IMR-90 (cell line): ENCODE measurements around the gene SPINT2. TPM values are rescaled to one million over a fixed set of nuclear protein-coding genes. Genes with fewer than 3 reads are reported as not detected.
A peak's percentile ranks its signal among the peaks of the same experiment; 100 is the strongest.

Experiments used
- ATAC-seq: fragments of 200-7000 bp; cut with Tn5 transposase; 2 replicates; pipeline ENCODE4 v1.9.1; 2020; ENCODE audit warnings: low read depth, mild to moderate bottlenecking, moderate library complexity
- BruUV-seq: library from RNA; stranded (reverse); fragments of 400-500 nt; replicated peaks from 2 replicates; lab custom pipeline; 2021; lab: Mats Ljungman, UMichigan
- CTCF ChIA-PET: fragments of 300-600 bp; formaldehyde crosslinking; extraction: SDS; loops from one replicate; lab custom pipeline; 2021; ENCODE audit warnings: antibody characterized with exemption; lab: Yijun Ruan, JAX
- POLR2A ChIA-PET: fragments of 300-600 bp; sonication (Branson Sonifier 250); formaldehyde crosslinking; loops from one replicate; lab custom pipeline; 2022; ENCODE audit warnings: antibody characterized with exemption; ENCODE audit not compliant: unreplicated experiment; lab: Charles Lee
- DNase-seq: peaks from one replicate; pipeline ENCODE4 v3.0.0; 2013
- H2AFZ ChIP-seq: replicated peaks from 2 replicates; pipeline ENCODE3; 2013; ENCODE audit warnings: low read length, mild to moderate bottlenecking; ENCODE audit not compliant: poor library complexity
- H2AK5ac ChIP-seq: 2 replicates; pipeline ENCODE4 v1.6.1; 2013; ENCODE audit warnings: low read depth, low read length, inconsistent platforms
- H2AK9ac ChIP-seq: replicated peaks from 2 replicates; pipeline ENCODE3; 2013; ENCODE audit warnings: mild to moderate bottlenecking, low read depth, low read length, moderate library complexity; ENCODE audit not compliant: poor library complexity
- H2BK120ac ChIP-seq: 2 replicates; pipeline ENCODE4 v1.6.1; 2013; ENCODE audit warnings: low read depth, low read length, inconsistent platforms
- H2BK15ac ChIP-seq: 3 replicates; pipeline ENCODE4 v1.6.1; 2013; ENCODE audit warnings: low read depth, low read length, inconsistent platforms
- H2BK20ac ChIP-seq: 2 replicates; pipeline ENCODE4 v1.6.1; 2013; ENCODE audit warnings: low read depth, mild to moderate bottlenecking, inconsistent platforms, low read length, moderate library complexity
- H2BK5ac ChIP-seq: 2 replicates; pipeline ENCODE4 v1.6.1; 2013; ENCODE audit warnings: mild to moderate bottlenecking, low read depth, low read length, inconsistent platforms; ENCODE audit not compliant: poor library complexity, severe bottlenecking
- H3K14ac ChIP-seq: replicated peaks from 2 replicates; pipeline ENCODE4 v1.6.1; 2013; ENCODE audit warnings: low read depth, low read length, inconsistent platforms
- H3K18ac ChIP-seq: 2 replicates; pipeline ENCODE4 v1.6.1; 2013; ENCODE audit warnings: low read depth, low read length, control low read depth
- H3K23ac ChIP-seq: 2 replicates; pipeline ENCODE4 v1.6.1; 2013; ENCODE audit warnings: low read depth, low read length, inconsistent platforms
- H3K27ac ChIP-seq: 2 replicates; pipeline ENCODE4 v1.5.1; 2013; ENCODE audit warnings: mild to moderate bottlenecking, control low read depth, low read length; ENCODE audit not compliant: insufficient read depth
- H3K27me3 ChIP-seq: 2 replicates; pipeline ENCODE4 v1.6.1; 2013; ENCODE audit warnings: low read length; ENCODE audit not compliant: control insufficient read depth, insufficient read depth
- H3K36me3 ChIP-seq: 2 replicates; pipeline ENCODE4 v1.6.1; 2013; ENCODE audit warnings: low read length, mixed read lengths; ENCODE audit not compliant: control insufficient read depth, insufficient read depth
- H3K4ac ChIP-seq: 2 replicates; pipeline ENCODE4 v1.6.1; 2013; ENCODE audit warnings: low read depth, low read length, inconsistent platforms
- H3K4me1 ChIP-seq: 2 replicates; pipeline ENCODE4 v1.6.1; 2013; ENCODE audit warnings: low read length, mixed read lengths; ENCODE audit not compliant: control insufficient read depth, insufficient read depth
- H3K4me2 ChIP-seq: 2 replicates; pipeline ENCODE4 v1.6.1; 2013; ENCODE audit warnings: low read depth, mild to moderate bottlenecking, control low read depth, low read length, moderate library complexity
- H3K4me3 ChIP-seq: 2 replicates; pipeline ENCODE4 v1.5.1; 2013; ENCODE audit warnings: low read depth, mild to moderate bottlenecking, control low read depth, low read length, moderate library complexity; ENCODE audit not compliant: insufficient read depth
- H3K56ac ChIP-seq: 2 replicates; pipeline ENCODE4 v1.6.1; 2013; ENCODE audit warnings: low read length, inconsistent platforms; ENCODE audit not compliant: insufficient read depth; ENCODE audit errors: extremely low read depth
- H3K79me1 ChIP-seq, 2 experiments: 2 replicates each; pipeline ENCODE4 v1.6.1; 2013; ENCODE audit warnings: low read length in 2 of 2, inconsistent platforms in 1 of 2, low read depth in 1 of 2
- H3K9ac ChIP-seq: 2 replicates; pipeline ENCODE4 v1.6.1; 2013; ENCODE audit warnings: low read depth, low read length, control low read depth
- H3K9me1 ChIP-seq: 2 replicates; pipeline ENCODE4 v1.6.1; 2013; ENCODE audit warnings: low read length, inconsistent platforms; ENCODE audit not compliant: insufficient read depth
- H3K9me3 ChIP-seq: 2 replicates; pipeline ENCODE4 v1.6.1; 2013; ENCODE audit warnings: low read length; ENCODE audit not compliant: control insufficient read depth, insufficient read depth
- H4K20me1 ChIP-seq: 2 replicates; pipeline ENCODE4 v1.6.1; 2013; ENCODE audit warnings: low read length, inconsistent platforms; ENCODE audit not compliant: insufficient read depth
- H4K5ac ChIP-seq: 2 replicates; pipeline ENCODE4 v1.6.1; 2013; ENCODE audit warnings: mild to moderate bottlenecking, low read depth, low read length, control low read depth
- H4K8ac ChIP-seq, 2 experiments: 2 replicates each; pipeline ENCODE4 v1.6.1; 2013; ENCODE audit warnings: low read depth in 2 of 2, low read length in 2 of 2, control low read depth in 1 of 2, inconsistent platforms in 1 of 2
- H4K91ac ChIP-seq: 2 replicates; pipeline ENCODE4 v1.6.1; 2013; ENCODE audit warnings: low read depth, low read length, inconsistent platforms; ENCODE audit not compliant: insufficient read depth
- BHLHE40 ChIP-seq: fragments of 150-350 bp; IDR thresholded peaks from 2 replicates; pipeline ENCODE4 v1.6.1; 2016; ENCODE audit warnings: mild to moderate bottlenecking, low read depth, low read length
- CEBPB ChIP-seq: IDR thresholded peaks from 2 replicates; pipeline ENCODE4 v1.6.1; 2012; ENCODE audit warnings: low read depth, low read length, improper control_type of control experiment
- CHD1 ChIP-seq: IDR thresholded peaks from 2 replicates; pipeline ENCODE4 v1.6.1; 2012; ENCODE audit warnings: low read depth, low read length, improper control_type of control experiment
- FOS ChIP-seq: fragments of 150-350 bp; IDR thresholded peaks from 2 replicates; pipeline ENCODE4 v1.6.1; 2016; ENCODE audit warnings: low read depth, low read length
- MAZ ChIP-seq: IDR thresholded peaks from 2 replicates; pipeline ENCODE4 v1.6.1; 2012; ENCODE audit warnings: low read depth, mild to moderate bottlenecking, low read length, improper control_type of control experiment, moderate library complexity, borderline replicate concordance
- MXI1 ChIP-seq: IDR thresholded peaks from 2 replicates; pipeline ENCODE4 v1.6.1; 2012; ENCODE audit warnings: low read depth, mild to moderate bottlenecking, low read length, moderate library complexity, borderline replicate concordance
- POLR2A ChIP-seq: IDR thresholded peaks from 2 replicates; pipeline ENCODE4 v1.6.1; 2012; ENCODE audit warnings: mild to moderate bottlenecking, low read depth, low read length
- RCOR1 ChIP-seq: IDR thresholded peaks from 2 replicates; pipeline ENCODE4 v1.6.1; 2012; ENCODE audit warnings: mild to moderate bottlenecking, low read length, improper control_type of control experiment; ENCODE audit not compliant: insufficient replicate concordance
- RFX5 ChIP-seq: IDR thresholded peaks from 2 replicates; pipeline ENCODE4 v1.8.0; 2012; ENCODE audit warnings: low read depth, mild to moderate bottlenecking, low read length, moderate library complexity
- SMC3 ChIP-seq: fragments of 150-350 bp; IDR thresholded peaks from 2 replicates; pipeline ENCODE4 v1.6.1; 2016; ENCODE audit warnings: low read depth, mild to moderate bottlenecking, antibody characterized with exemption, low read length, moderate library complexity
- WGBS, 2 experiments: methylation state at CpG; one replicate each; pipeline versions ENCODE4 v1.1.5 to v1.1.7; 2013; ENCODE audit warnings: missing lambda C conversion rate in 2 of 2; ENCODE audit not compliant: insufficient read length in 1 of 2; ENCODE audit errors: extremely low coverage in 2 of 2; 5-methylcytosine and 5-hydroxymethylcytosine counted together
- dilution Hi-C: fragments of 300-500 bp; cut with HindIII; formaldehyde crosslinking; loops from one replicate; pipeline ENCODE4 v1.14.3; 2018; ENCODE audit warnings: low sequenced_read_pairs; ENCODE audit not compliant: unreplicated experiment
- in situ Hi-C: fragments of 300-500 bp; cut with MboI; formaldehyde crosslinking; loops from 3 replicates; pipeline ENCODE4 v1.14.3; 2019; ENCODE audit warnings: low sequenced_read_pairs, inconsistent platforms, mixed read lengths
- intact Hi-C: fragments of 100-400 bp; cut with micrococcal nuclease; formaldehyde crosslinking; loops from 2 replicates; pipeline ENCODE4 v1.10.0; 2022
- polyA plus RNA-seq, 3 experiments: library from polyadenylated mRNA; depleted of rRNA; stranded (reverse); fragments of >200 nt; gene quantifications; 2 replicates each; pipeline ENCODE4 v1.2.3, GENCODE V29; 2012; ENCODE audit warnings: low replicate concordance in 1 of 3
- total RNA-seq: library from RNA; depleted of rRNA; stranded (reverse); fragments of >200 nt; gene quantifications from 2 replicates; pipeline ENCODE4 v1.2.3, GENCODE V29; 2012
- TF ChIP-seq, protein P1 (sequence below): fragments of 150-350 bp; IDR thresholded peaks from 2 replicates; pipeline ENCODE4 v1.6.1; 2016; ENCODE audit warnings: low read depth, mild to moderate bottlenecking, low read length, moderate library complexity, borderline replicate concordance
- TF ChIP-seq, protein P2 (sequence below): fragments of 150-350 bp; IDR thresholded peaks from 2 replicates; pipeline ENCODE4 v1.6.1; 2017; ENCODE audit warnings: mild to moderate bottlenecking, antibody characterized with exemption, low read length, low read depth

The SPINT2 gene
- total and polyA plus RNA-seq, 2 of the 4 experiments (the other 2 are of a cell fraction), result 0.54 to 1.2 TPM

- Histone ChIP-seq H3K4me2 (peak overlapping the region; percentile 48), H2BK20ac (no peak overlapping the region), H2BK5ac (no peak overlapping the region), H2AK5ac (no peak overlapping the region; the same call in 1 of the 2 replicates), H3K14ac (no peak overlapping the region), H4K5ac (no peak overlapping the region), H3K4ac (no peak overlapping the region), H3K27ac (no peak overlapping the region; the same call in 1 of the 2 replicates), H2BK120ac (no peak overlapping the region), H3K27me3 (peaks cover 3% of the 10 kb centered on the region; the same call in 1 of the 2 replicates), H3K9ac (peak overlapping the region; percentile 22; the same call in 1 of the 2 replicates), H3K9me1 (peaks cover 12% of the 10 kb centered on the region), H3K23ac (no peak overlapping the region), H3K36me3 (no peaks in the 10 kb centered on the region), H3K4me1 (0 out of 2 replicates have a peak, but pooled peaks cover 2% of the 10 kb centered on the region), H4K8ac (peak overlapping the region in 1 of 2 experiments; percentile 6; a peak in 2 of 4 replicates), H3K18ac (no peak overlapping the region), H3K9me3 (no peaks in the 10 kb centered on the region), H3K4me3 (peak overlapping the region; percentile 27), H3K79me1 (peaks cover 0 to 13% of the 10 kb centered on the region in 2 experiments; a peak in 3 of 4 replicates), H2AFZ (peak overlapping the region; percentile 89), H2AK9ac (peak overlapping the region; percentile 55), H3K56ac (peak overlapping the region; percentile 17; the same call in 1 of the 2 replicates), H2BK15ac (no peak overlapping the region), H4K20me1 (no peaks in the 10 kb centered on the region; the same call in 1 of the 2 replicates), H4K91ac (no peak overlapping the region)
- BruUV-seq, result no TSS peak
- intact Hi-C loops, result no loop called here
- ChIA-PET CTCF (no interaction called here), POLR2A (no interaction called here)
- ATAC-seq (no peak), DNase-seq (no peak)
- WGBS, 2 experiments, result 0% methylated on average over 25 of the region's 80 CpGs; no CpG with 5 or more reads in 1 of the 2 experiments
- in situ Hi-C loops, result loop anchor here (25.0 kb wide), 1 partner anchor 409 kb away; the partner anchor contains the start of gene ACTN4
- dilution Hi-C loops, result no loop called here
- no peak for TF ChIP-seq CHD1
- no peak for TF ChIP-seq POLR2A
- TF ChIP-seq FOS, result no peak
- TF ChIP-seq SMC3, result no peak
- TF ChIP-seq, protein P1, sequence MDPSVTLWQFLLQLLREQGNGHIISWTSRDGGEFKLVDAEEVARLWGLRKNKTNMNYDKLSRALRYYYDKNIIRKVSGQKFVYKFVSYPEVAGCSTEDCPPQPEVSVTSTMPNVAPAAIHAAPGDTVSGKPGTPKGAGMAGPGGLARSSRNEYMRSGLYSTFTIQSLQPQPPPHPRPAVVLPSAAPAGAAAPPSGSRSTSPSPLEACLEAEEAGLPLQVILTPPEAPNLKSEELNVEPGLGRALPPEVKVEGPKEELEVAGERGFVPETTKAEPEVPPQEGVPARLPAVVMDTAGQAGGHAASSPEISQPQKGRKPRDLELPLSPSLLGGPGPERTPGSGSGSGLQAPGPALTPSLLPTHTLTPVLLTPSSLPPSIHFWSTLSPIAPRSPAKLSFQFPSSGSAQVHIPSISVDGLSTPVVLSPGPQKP, result no peak
- no peak for TF ChIP-seq MXI1
- TF ChIP-seq RFX5, result no peak
- no peak for TF ChIP-seq MAZ
- TF ChIP-seq, protein P2, sequence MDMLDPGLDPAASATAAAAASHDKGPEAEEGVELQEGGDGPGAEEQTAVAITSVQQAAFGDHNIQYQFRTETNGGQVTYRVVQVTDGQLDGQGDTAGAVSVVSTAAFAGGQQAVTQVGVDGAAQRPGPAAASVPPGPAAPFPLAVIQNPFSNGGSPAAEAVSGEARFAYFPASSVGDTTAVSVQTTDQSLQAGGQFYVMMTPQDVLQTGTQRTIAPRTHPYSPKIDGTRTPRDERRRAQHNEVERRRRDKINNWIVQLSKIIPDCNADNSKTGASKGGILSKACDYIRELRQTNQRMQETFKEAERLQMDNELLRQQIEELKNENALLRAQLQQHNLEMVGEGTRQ, result no peak
- no peak for TF ChIP-seq BHLHE40
- no peak for TF ChIP-seq RCOR1
- TF ChIP-seq CEBPB, result no peak
These were observed 35.6 kb upstream of the SPINT2 start for GRCh38 chr19:38228491-38229439.
